Endothelial cell of umbilical vein (primary cell): ENCODE data around the gene SLC8A1.

Experiments used
- CTCF ChIP-seq, 2 donors: IDR thresholded peaks; 1 replicate in 1 of 2; 2 replicates in 1 of 2; pipeline ENCODE4 v1.5.1; 2011; ENCODE audit warnings: low read length in 2 of 2, mild to moderate bottlenecking in 2 of 2, moderate library complexity in 2 of 2, control low read depth in 1 of 2, inconsistent platforms in 1 of 2, low read depth in 1 of 2; ENCODE audit not compliant: insufficient read depth in 1 of 2; ENCODE audit errors: extremely low read depth in 1 of 2
- EZH2 ChIP-seq: IDR thresholded peaks from 2 replicates; pipeline ENCODE4 v1.6.1; 2012; ENCODE audit warnings: borderline replicate concordance, low read depth, mild to moderate bottlenecking, moderate library complexity, low read length, inconsistent platforms; ENCODE audit not compliant: severe bottlenecking
- MAX ChIP-seq: IDR thresholded peaks from 2 replicates; pipeline ENCODE4 v1.6.1; 2011; ENCODE audit not compliant: insufficient read depth, insufficient read length
- MYC ChIP-seq: IDR thresholded peaks from one replicate; pipeline ENCODE4 v1.6.1; 2011; ENCODE audit warnings: mild to moderate bottlenecking, low read depth, low read length
- POLR2A ChIP-seq: IDR thresholded peaks from 2 replicates; pipeline ENCODE4 v1.6.1; 2012; ENCODE audit warnings: low read depth, mild to moderate bottlenecking, control low read depth, low read length

- TF ChIP-seq CTCF (IDR thresholded peaks at IDR 0.05; ENCODE audit: extremely low read depth in 1 of 2, insufficient read depth in 1 of 2, low read depth in 1 of 2, low read length in 2 of 2) (no peak), POLR2A (no peak), MYC (no peak), EZH2 (no peak), MAX (no peak)
These were observed 126.8 kb downstream of the SLC8A1 start for GRCh38 chr2:40325116-40325515.
